H9 (cell line): ENCODE measurements around the gene NUP133. TPM values are rescaled to one million over a fixed set of nuclear protein-coding genes. Genes with fewer than 3 reads are reported as not detected.
A peak's percentile ranks its signal among the peaks of the same experiment; 100 is the strongest.

Experiments used
- DNase-seq: peaks from one replicate; pipeline ENCODE4 v3.0.0-alpha.2; 2017
- H2AFZ ChIP-seq: one replicate; pipeline ENCODE4 v1.6.1; 2013; ENCODE audit warnings: mild to moderate bottlenecking, low read length, control low read depth, moderate library complexity
- H2AK5ac ChIP-seq: 2 replicates; pipeline ENCODE4 v1.6.1; 2013; ENCODE audit warnings: low read length, control low read depth, mixed read lengths; ENCODE audit not compliant: insufficient read length
- H2BK120ac ChIP-seq: one replicate; pipeline ENCODE4 v1.6.1; 2013; ENCODE audit warnings: low read depth, mild to moderate bottlenecking, low read length, control low read depth, inconsistent platforms; ENCODE audit not compliant: poor library complexity, severe bottlenecking
- H2BK12ac ChIP-seq: 2 replicates; pipeline ENCODE4 v1.6.1; 2013; ENCODE audit warnings: low read length, control low read depth, mixed read lengths, low read depth; ENCODE audit not compliant: insufficient read length
- H2BK15ac ChIP-seq: 2 replicates; pipeline ENCODE4 v1.6.1; 2013; ENCODE audit warnings: low read depth, low read length, control low read depth
- H2BK20ac ChIP-seq: one replicate; pipeline ENCODE4 v1.6.1; 2013; ENCODE audit warnings: low read depth, mild to moderate bottlenecking, low read length, control low read depth, inconsistent platforms; ENCODE audit not compliant: poor library complexity, severe bottlenecking
- H2BK5ac ChIP-seq: 2 replicates; pipeline ENCODE4 v1.6.1; 2013; ENCODE audit warnings: low read length, control low read depth, mixed read lengths; ENCODE audit not compliant: insufficient read length
- H3K14ac ChIP-seq: 2 replicates; pipeline ENCODE4 v1.6.1; 2013; ENCODE audit warnings: low read length, control low read depth; ENCODE audit not compliant: insufficient read depth
- H3K18ac ChIP-seq: 2 replicates; pipeline ENCODE4 v1.6.1; 2013; ENCODE audit warnings: low read depth, mild to moderate bottlenecking, mixed read lengths, low read length, control low read depth; ENCODE audit not compliant: insufficient read length
- H3K23ac ChIP-seq: 2 replicates; pipeline ENCODE4 v1.6.1; 2013; ENCODE audit warnings: low read length, control low read depth, mixed read lengths, low read depth; ENCODE audit not compliant: insufficient read length
- H3K23me2 ChIP-seq: 2 replicates; pipeline ENCODE4 v1.6.1; 2013; ENCODE audit warnings: low read depth, mild to moderate bottlenecking, mixed read lengths, low read length, control low read depth; ENCODE audit not compliant: insufficient read length, poor library complexity, severe bottlenecking
- H3K27ac ChIP-seq: 2 replicates; pipeline ENCODE4 v1.5.1; 2013; ENCODE audit warnings: low read length, control low read depth, mixed read lengths, low read depth; ENCODE audit not compliant: insufficient read length
- H3K27me3 ChIP-seq: 2 replicates; pipeline ENCODE4 v1.6.1; 2013; ENCODE audit warnings: low read length, control low read depth, inconsistent platforms; ENCODE audit not compliant: insufficient read depth
- H3K4ac ChIP-seq: 2 replicates; pipeline ENCODE4 v1.6.1; 2013; ENCODE audit warnings: low read depth, mild to moderate bottlenecking, control low read depth, inconsistent platforms, low read length, moderate library complexity
- H3K4me1 ChIP-seq: 2 replicates; pipeline ENCODE4 v1.6.1; 2013; ENCODE audit warnings: low read length, control low read depth, inconsistent platforms; ENCODE audit not compliant: insufficient read depth
- H3K4me2 ChIP-seq: 2 replicates; pipeline ENCODE4 v1.6.1; 2013; ENCODE audit warnings: low read length, control low read depth, mixed read lengths; ENCODE audit not compliant: insufficient read length, insufficient read depth
- H3K56ac ChIP-seq: 2 replicates; pipeline ENCODE4 v1.6.1; 2013; ENCODE audit warnings: low read depth, mild to moderate bottlenecking, mixed read lengths, low read length, control low read depth; ENCODE audit not compliant: insufficient read length
- H3K79me1 ChIP-seq: 2 replicates; pipeline ENCODE4 v1.6.1; 2013; ENCODE audit warnings: low read depth, mild to moderate bottlenecking, moderate library complexity, low read length, control low read depth, inconsistent platforms; ENCODE audit not compliant: insufficient read depth, poor library complexity, severe bottlenecking
- H3K79me2 ChIP-seq: 2 replicates; pipeline ENCODE4 v1.6.1; 2013; ENCODE audit warnings: low read length, control low read depth, inconsistent platforms; ENCODE audit not compliant: insufficient read depth
- H3K9ac ChIP-seq: 2 replicates; pipeline ENCODE4 v1.6.1; 2013; ENCODE audit warnings: low read length, control low read depth, mixed read lengths; ENCODE audit not compliant: insufficient read length; ENCODE audit errors: extremely low read depth
- H3K9me3 ChIP-seq: one replicate; pipeline ENCODE4 v1.6.1; 2013; ENCODE audit warnings: low read depth, low read length, inconsistent platforms; ENCODE audit not compliant: control insufficient read depth
- H3T11ph ChIP-seq: one replicate; pipeline ENCODE4 v1.6.1; 2013; ENCODE audit warnings: mild to moderate bottlenecking, low read length, control low read depth, inconsistent platforms
- H4K20me1 ChIP-seq: one replicate; pipeline ENCODE4 v1.6.1; 2013; ENCODE audit not compliant: control insufficient read depth, insufficient read length, insufficient read depth
- H4K5ac ChIP-seq: 2 replicates; pipeline ENCODE4 v1.6.1; 2013; ENCODE audit warnings: low read depth, mild to moderate bottlenecking, mixed read lengths, low read length, control low read depth; ENCODE audit not compliant: insufficient read length
- H4K8ac ChIP-seq: replicated peaks from 2 replicates; pipeline ENCODE4 v1.6.1; 2013; ENCODE audit warnings: low read length, control low read depth, mixed read lengths, low read depth; ENCODE audit not compliant: insufficient read length
- H4K91ac ChIP-seq: 2 replicates; pipeline ENCODE4 v1.6.1; 2013; ENCODE audit warnings: low read depth, mild to moderate bottlenecking, moderate library complexity, mixed read lengths, low read length, control low read depth; ENCODE audit not compliant: insufficient read length
- H3K27ac Mint-ChIP-seq, 3 experiments: 2 replicates in 2 of 3; 3 replicates in 1 of 3; pipeline ENCODE4 v1.8.0; 2020 to 2021; ENCODE audit warnings: mixed read lengths in 3 of 3, mild to moderate bottlenecking in 1 of 3, moderate library complexity in 1 of 3
- H3K27me3 Mint-ChIP-seq: 2 replicates; pipeline ENCODE4 v1.8.0; 2021; ENCODE audit warnings: low read depth, mild to moderate bottlenecking, moderate library complexity, mixed read lengths
- H3K36me3 Mint-ChIP-seq, 3 experiments: 2 replicates in 2 of 3; 3 replicates in 1 of 3; pipeline ENCODE4 v1.8.0; 2020 to 2021; ENCODE audit warnings: low read depth in 3 of 3, mixed read lengths in 3 of 3; ENCODE audit not compliant: insufficient read depth in 1 of 3
- H3K4me1 Mint-ChIP-seq, 2 experiments: 2 replicates each; pipeline ENCODE4 v1.8.0; 2020; ENCODE audit warnings: mixed read lengths in 2 of 2
- H3K4me3 Mint-ChIP-seq, 2 experiments: 2 replicates in 1 of 2; 3 replicates in 1 of 2; pipeline ENCODE4 v1.8.0; 2020 to 2021; ENCODE audit warnings: mild to moderate bottlenecking in 2 of 2, mixed read lengths in 2 of 2, moderate library complexity in 1 of 2
- H3K9me3 Mint-ChIP-seq, 2 experiments: 2 replicates in 1 of 2; 3 replicates in 1 of 2; pipeline ENCODE4 v1.8.0; 2020; ENCODE audit warnings: mild to moderate bottlenecking in 2 of 2, mixed read lengths in 2 of 2, moderate library complexity in 1 of 2
- WGBS: extraction: QIAGEN DNeasy Blood & Tissue Kit; methylation state at CpG from one replicate; pipeline ENCODE4 v1.1.7; 2013; ENCODE audit warnings: missing lambda C conversion rate, low lambda C conversion rate, mixed read lengths; ENCODE audit not compliant: insufficient read length; ENCODE audit errors: extremely low coverage; 5-methylcytosine and 5-hydroxymethylcytosine counted together
- total RNA-seq: library from RNA; stranded (reverse); gene quantifications from 2 replicates; pipeline ENCODE4 v1.2.1, GENCODE V29; 2021
- TF ChIP-seq, protein P1 (sequence below): fragments of 200-600 bp; sonication (generic); conservative IDR thresholded peaks from 3 replicates; pipeline ENCODE4 v1.8.0; 2021; ENCODE audit warnings: antibody characterized with exemption, mild to moderate bottlenecking

NUP133 gene
- total RNA-seq, 1 experiment from 2014 or later: 71.3 TPM

DNA sequence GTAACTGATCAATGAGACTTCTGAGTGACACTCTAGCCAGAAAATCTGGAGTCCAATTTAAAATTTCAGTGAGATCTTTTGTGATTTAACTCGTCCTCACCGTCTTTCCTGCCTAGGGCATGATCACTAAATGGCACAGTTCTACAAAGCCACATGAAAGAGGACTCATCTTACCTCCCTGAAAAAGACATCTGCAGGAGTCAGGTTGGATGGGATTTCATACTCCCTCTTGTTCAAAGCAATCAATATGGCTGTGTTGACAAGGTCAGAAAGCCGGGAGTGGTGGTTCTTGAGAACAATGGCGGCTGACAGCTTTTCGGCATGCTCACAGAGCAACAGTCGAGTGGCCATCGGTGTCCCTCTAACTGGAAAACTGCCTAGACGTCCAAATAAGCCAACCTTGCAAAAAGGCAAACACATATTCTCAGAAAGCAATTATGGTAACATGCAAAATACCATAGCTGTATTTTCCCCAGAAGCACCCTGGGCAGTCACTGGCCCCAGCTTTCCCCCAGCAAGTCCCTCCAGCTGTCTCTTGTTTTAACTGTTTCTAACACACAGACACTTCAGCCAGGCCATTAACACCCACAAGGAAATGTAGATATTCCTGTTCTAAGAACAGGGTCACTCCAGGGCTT, 37.6 kb downstream of the NUP133 start:
- no peaks in the 10 kb centered on the region for H3K9me3 Mint-ChIP-seq
- no peak overlapping the region for H2BK15ac ChIP-seq
- no peaks in the 10 kb centered on the region for H3K27me3 ChIP-seq
- no peak for DNase-seq
- no peak overlapping the region for H3K14ac ChIP-seq
- H2BK12ac ChIP-seq: no peak overlapping the region
- no peaks in the 10 kb centered on the region for H3K4me1 ChIP-seq
- H3K27me3 Mint-ChIP-seq: no peaks in the 10 kb centered on the region
- TF ChIP-seq, protein P1, sequence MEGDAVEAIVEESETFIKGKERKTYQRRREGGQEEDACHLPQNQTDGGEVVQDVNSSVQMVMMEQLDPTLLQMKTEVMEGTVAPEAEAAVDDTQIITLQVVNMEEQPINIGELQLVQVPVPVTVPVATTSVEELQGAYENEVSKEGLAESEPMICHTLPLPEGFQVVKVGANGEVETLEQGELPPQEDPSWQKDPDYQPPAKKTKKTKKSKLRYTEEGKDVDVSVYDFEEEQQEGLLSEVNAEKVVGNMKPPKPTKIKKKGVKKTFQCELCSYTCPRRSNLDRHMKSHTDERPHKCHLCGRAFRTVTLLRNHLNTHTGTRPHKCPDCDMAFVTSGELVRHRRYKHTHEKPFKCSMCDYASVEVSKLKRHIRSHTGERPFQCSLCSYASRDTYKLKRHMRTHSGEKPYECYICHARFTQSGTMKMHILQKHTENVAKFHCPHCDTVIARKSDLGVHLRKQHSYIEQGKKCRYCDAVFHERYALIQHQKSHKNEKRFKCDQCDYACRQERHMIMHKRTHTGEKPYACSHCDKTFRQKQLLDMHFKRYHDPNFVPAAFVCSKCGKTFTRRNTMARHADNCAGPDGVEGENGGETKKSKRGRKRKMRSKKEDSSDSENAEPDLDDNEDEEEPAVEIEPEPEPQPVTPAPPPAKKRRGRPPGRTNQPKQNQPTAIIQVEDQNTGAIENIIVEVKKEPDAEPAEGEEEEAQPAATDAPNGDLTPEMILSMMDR: no peak
- no peaks in the 10 kb centered on the region for H3K9me3 ChIP-seq
- no peak overlapping the region for H3K23ac ChIP-seq
- no peak overlapping the region for H3K27ac ChIP-seq
- H4K20me1 ChIP-seq: no peaks in the 10 kb centered on the region
- H3K79me2 ChIP-seq: no peaks in the 10 kb centered on the region
- no peak overlapping the region for H3K4me3 Mint-ChIP-seq
- no peak overlapping the region for H4K5ac ChIP-seq
- H3K4me2 ChIP-seq: no peak overlapping the region
- no peak overlapping the region for H2BK120ac ChIP-seq
- no peak overlapping the region for H2BK20ac ChIP-seq
- no peak overlapping the region for H4K91ac ChIP-seq
- H2AFZ ChIP-seq: no peak overlapping the region
- H2AK5ac ChIP-seq: no peak overlapping the region
- H3K27ac Mint-ChIP-seq: peak overlapping the region in 1 of 3 experiments; percentile 87; a peak in 2 of 7 replicates
- no peak overlapping the region for H3K4ac ChIP-seq
- H3K23me2 ChIP-seq: no peaks in the 10 kb centered on the region
- WGBS: no CpG with 5 or more reads among the region's 8 CpGs
- H3K9ac ChIP-seq: no peak overlapping the region
- H3K18ac ChIP-seq: no peak overlapping the region
- H3K36me3 Mint-ChIP-seq: peaks cover 19 to 74% (median 54%) of the 10 kb centered on the region in 3 experiments; a peak in 6 of 7 replicates
- no peak overlapping the region for H2BK5ac ChIP-seq
- H3K4me1 Mint-ChIP-seq: no peaks in the 10 kb centered on the region
- H3T11ph ChIP-seq: no peak overlapping the region
- H3K79me1 ChIP-seq: no peaks in the 10 kb centered on the region
- H4K8ac ChIP-seq: no peak overlapping the region
- no peak overlapping the region for H3K56ac ChIP-seq
